ENCODE data around the gene AHRR. TPM values are rescaled to one million over a fixed set of nuclear protein-coding genes. Genes with fewer than 3 reads are reported as not detected.
A peak's percentile ranks its signal among the peaks of the same experiment; 100 is the strongest.
"Not testable (repeated sequence)": the region's sequence is repeated elsewhere in the genome, so short reads cannot be mapped to it uniquely, and the experiment has no call there.

Gene AHRR
- total RNA-seq, 1 donor from 2014 or later = 3.5 TPM

DNA sequence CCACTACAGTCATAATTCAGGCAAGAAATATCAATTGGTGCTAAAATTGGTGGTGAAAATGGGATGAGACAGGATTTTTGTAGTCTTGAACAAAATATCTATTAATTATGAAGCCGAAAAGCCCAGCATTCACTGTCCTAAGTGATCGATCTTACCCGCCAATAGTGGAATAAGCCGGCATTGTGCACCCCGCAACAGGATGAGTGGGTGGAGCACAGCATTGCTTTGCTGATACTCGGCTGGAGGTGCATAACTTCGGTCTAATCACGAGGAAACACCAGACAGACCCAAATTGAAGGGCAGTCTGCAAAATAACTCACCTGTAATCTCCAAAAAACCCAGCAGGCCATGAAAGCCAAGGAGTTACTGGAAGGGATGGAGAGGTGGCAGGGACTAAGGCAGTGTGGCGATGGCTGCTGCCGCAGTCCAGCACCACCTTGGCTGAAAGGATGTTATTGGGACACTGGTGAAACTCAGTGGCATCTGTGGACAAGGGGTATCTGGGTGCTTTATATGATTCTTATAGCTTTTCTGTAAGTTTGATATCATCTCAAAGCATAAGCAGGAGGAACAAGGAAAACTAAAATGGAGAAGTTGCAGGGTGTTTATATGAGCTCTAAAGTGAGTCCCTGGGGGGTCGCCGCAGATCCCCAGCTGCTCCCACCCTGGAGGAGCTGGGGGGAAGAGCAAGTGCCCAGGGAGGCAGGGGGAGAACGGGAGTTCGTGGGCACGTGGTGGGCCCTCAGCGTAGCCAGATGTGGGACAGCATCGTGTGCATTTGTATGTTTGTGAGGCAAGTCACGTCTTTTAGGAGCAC, 45.2 kb downstream of the AHRR start:
- DNase-seq (ENCODE audit: low spot score) = no peak

DNA sequence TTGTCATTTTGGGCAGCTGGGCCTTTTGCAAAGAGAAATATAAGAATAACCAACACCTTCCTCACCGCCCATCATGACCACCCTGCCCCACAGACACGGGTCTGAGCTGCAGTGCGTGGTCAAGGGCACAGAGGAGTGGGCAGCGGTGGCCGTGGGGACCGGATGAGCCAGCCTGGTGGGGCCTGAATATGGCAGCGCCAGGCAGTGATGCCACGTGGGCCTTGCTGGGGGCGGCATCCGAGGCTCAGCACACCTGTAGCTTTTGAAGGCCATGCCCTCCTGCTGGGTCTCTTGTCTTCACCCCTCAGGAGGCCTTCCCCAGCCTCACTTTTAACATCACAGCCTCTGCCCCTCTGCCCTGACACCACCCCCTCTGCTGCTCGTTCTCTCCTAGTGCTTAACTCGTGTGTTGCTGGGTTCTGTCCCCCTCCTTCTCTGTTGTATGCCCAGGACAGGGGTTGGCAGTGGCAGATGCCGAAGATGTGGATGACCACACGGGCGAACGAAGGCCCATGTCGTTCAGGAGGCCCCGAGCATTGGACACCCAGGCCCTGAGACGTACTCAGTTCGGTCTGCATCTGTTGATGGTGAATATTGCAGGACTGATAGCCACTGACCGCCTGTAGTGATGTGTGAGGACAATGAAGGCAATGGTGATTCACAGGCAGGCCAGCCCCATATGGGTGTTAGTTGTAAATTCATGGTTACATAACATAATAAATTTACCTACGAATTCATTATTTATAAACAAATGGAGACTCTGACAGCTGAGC, 46.0 kb downstream of the AHRR start:
- DNase-seq (ENCODE audit: low spot score) = peak; percentile 7

DNA sequence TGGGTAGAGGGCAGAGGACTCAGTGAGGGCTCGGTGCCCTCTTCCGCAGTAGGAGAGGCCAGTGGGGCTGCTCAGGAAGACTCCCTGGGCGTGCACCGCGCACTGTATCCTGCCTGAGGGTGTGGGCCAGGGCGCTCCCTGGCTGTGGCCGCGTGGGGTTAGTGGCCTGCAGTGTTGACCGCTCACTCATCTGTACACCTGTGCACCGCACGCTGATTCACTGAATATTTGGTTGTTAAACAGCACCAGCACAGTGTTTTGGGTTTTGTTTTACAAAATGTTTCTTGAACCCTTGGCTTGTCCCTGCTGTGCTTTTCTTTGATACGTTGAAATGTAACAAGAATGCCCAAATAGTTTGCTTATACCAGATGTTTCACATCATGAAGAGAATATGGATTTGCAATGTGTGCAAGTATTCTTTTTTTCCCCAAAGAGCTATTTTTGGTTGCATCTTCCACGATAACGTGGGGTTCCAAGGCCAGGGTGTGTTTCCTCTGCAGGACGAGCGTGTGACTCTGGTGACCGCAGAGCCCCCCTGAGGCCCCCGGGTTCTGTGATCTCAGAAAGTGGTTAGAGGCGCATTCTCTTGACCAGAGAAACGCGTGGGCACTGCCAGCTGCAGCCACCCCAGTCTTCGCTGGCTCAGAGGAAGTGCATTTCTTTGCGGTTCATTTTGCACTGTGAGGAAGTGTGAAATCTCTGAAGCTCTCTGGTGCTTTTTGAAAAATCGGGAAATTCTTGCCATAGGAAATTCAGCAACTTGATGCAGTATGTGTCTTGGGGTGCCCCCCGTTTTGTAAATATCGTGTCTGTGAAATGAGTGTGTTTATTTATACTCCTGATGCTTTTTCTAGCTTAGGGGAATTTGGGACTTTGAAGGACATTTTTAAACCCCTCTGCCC, 46.9 kb downstream of the AHRR start:
- DNase-seq (ENCODE audit: low spot score) = peak; percentile 13

DNA sequence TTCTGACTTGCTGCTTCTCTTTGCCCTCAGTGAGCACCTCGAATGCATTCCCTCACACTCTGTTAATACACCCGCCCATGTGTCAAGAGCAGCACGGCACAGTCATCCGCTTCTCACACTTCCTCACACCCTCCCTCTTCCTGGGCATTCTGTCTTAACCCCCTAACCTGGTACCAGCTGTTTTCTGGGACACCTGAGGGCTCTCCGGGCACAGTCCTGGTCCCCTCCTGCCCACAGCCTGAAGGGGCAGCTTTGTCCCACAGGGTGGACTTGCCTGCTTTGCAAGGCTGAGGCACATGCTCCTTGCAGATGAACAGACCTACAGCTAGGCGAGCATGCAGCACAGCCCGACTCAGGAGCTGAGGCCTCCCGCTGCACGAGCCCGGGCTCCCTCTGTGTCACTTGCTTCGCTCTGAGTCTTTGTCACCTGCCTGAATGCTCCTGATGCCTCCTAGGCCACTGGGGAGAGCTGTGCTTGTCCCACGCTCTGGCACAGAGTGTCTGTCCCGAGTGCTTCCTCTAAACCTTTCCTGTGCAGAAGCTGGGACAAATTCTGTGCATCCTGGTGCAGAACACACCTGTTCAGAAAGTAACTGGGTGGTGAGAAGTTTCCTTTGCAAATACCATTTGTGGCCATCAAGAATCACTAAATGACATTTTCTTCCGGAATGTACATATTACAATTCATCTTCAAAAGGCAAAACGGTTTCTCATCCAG, 47.8 kb downstream of the AHRR start:
- peak; percentile 9 for DNase-seq (ENCODE audit: low spot score)

DNA sequence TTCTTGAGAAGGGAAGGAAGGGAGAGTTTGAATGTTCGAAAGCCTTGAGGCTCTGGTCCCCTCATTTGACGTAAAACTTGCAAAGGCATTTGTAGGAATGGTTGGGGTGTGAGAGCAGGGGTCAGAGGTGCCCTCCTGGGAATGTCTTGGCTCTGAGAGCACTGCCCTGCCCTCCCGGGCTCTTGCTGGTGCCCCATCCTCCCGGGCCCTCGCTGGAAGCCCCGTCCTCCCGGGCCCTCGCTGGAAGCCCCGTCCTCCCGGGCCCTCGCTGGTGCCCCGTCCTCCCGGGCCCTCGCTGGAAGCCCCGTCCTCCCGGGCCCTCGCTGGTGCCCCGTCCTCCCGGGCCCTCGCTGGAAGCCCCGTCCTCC, 48.3 kb downstream of the AHRR start:
- not testable (repeated sequence) for DNase-seq (ENCODE audit: low spot score)

DNA sequence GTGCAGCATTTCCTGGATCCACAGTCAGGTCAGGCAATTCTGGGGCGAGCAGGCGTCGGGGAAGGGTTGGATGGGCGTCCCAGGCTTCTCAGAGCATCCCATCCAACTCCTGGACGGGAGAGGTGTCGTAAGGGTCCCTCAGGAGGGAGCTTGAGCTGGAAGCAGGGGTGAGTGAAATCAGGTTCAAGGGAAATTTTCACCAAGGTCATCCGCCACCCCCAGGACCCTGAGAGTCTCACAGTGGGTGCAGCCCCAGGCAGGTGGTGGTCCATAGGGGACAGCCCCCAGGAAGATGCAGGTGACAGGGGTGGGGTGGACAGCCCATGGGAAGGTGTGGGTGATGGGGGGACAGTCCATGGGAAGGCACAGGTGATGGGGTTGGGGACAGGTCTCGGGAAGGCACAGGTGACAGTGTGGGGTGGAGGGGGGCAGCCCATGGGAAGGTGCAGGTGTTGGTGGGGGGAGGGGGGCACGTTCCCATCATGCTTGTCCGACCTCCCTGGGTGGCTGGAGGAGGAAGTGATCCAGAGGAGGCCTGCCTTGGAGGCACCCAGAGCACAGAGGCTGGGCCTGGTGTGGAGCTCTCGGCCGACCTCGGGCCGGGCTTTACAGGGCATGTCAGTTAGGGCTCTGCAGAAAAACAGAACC, 48.9 kb downstream of the AHRR start:
- peak; percentile 7 for DNase-seq (ENCODE audit: low spot score)

DNA sequence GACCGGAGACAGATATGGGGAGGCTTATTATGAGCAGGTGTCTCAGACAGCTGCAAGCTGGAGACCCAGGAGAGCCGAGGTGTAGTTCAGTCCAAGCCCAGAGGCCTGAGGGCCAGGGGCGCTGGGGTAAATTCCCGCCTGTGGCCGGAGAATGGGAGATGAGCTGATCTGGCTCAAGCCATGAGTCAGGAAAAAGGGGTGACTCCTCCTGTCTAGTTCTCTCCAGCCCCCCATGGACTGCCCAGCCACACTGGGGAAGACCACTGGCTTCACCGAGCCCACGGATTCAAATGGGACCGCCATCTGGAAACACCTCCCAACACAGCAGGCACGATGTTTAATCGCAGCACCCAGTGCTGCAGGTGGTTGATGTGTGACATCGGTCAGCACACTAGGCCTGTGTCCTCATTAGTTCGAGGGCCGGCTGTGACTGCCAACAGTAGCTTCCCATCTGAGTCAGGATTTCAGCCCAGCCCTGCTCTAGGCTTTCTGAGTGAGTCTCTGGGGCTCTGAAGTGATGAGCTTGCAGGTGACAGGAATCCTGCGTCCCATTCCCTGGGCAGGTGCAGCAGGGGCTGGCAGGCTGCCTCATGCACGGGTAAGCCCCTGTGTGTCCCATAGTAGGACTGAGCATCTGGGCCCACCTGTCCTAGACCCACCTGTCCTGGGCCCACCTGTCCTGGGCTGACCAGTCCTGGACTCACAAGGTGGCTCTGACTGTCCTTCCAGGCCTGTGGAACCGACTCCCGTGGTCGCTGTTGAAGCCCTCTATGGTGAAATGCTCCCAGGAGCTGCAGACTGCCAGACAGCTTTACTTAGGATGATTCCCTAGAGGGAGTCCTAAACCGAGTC, 49.7 kb downstream of the AHRR start:
- DNase-seq (ENCODE audit: low spot score) = peak; percentile 9

DNA sequence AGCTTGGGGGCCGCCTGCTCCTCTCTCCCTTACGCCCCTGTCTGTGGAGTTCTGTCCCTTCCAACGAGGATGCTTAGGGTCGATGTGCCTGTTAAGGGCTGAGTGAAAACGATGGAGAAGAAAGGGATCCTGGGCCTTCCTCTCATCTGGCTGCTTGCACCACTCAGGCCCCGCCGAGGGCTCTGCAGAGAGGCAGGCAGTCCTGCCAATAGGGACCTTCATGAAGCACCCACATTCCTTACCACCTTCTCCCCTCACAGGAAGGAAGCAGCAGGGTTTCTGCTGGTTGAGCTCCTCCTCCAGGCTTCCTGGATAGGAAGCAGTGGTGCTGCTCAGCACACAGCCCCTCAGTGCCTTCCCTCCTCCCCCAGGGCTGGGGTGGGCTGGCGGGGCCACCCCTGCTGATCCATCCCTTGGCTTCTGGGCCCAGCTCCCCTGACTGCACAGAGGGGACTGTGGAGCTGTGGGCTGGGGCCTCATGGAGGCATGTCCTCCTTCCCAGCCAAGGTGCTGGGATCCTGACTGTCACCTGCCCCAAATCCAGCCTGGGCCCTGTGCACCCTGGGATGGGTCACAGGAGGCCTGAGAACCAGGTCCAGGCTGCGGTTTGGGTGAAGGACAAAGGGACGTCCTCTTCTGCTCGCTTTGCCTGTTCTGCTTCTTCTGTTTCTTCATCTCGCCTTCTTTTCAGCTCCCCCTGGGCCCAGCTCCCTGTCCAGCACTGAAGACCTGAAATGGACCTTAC, 50.5 kb downstream of the AHRR start:
- peak; percentile 7 for DNase-seq (ENCODE audit: low spot score)

DNA sequence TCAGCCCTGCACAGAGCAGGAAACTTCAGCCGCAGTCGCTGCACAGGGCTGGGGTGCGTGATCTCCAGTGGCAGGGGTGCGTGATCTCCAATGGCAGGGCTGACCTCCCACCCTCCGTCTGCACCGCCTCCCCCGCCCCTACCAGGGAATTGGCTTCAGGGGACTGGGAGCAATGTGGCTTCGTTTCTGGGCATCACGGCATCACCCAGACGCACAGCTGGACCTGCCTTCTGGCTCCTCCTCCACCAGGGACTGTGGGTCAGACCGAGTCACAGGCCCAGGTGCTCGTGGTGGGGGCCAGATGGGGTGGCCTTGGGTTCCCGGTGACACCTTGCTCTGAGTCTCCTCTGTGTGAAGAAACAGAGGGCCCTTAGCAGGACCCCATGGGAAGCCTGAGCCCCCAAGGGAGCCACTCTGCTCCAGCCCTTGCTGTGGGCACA, 51.1 kb downstream of the AHRR start:
- peak; percentile 9 for DNase-seq (ENCODE audit: low spot score)

DNA sequence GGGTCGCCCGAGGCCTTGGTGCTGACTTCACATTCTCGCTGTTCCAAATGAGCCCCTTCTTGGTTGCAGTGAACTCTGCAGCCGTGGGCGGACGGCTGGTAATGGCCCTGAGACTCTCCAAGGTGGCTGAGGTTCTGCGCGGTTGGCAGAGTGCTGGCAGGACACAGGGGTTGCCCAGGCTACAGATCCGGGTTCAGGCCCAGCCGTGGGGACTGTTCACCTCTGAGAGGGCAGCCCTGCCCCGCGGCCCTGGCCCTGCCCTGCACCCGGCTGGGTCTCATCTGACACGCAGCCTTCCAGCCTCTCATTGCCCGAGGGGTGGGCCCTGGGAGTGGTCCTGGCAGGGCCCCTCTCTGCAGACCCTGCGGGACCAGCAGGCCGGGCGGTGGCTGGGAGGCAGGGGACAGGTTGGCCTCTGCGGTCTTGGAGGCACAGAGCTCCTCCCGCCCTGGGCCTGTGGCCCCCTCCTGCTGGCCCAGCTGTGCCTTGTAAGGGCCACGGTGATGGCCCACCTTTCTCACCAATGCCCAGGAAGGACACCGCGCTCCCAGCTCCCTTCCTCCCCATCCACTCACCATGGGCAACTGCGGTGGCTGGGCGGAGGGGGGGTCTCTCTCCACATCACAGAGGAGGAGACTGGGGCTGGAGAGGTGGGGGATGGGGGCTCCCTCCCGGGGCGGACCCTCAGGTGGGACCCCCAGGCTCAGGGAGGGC, 51.6 kb downstream of the AHRR start:
- DNase-seq (ENCODE audit: low spot score) = peak; percentile 10

DNA sequence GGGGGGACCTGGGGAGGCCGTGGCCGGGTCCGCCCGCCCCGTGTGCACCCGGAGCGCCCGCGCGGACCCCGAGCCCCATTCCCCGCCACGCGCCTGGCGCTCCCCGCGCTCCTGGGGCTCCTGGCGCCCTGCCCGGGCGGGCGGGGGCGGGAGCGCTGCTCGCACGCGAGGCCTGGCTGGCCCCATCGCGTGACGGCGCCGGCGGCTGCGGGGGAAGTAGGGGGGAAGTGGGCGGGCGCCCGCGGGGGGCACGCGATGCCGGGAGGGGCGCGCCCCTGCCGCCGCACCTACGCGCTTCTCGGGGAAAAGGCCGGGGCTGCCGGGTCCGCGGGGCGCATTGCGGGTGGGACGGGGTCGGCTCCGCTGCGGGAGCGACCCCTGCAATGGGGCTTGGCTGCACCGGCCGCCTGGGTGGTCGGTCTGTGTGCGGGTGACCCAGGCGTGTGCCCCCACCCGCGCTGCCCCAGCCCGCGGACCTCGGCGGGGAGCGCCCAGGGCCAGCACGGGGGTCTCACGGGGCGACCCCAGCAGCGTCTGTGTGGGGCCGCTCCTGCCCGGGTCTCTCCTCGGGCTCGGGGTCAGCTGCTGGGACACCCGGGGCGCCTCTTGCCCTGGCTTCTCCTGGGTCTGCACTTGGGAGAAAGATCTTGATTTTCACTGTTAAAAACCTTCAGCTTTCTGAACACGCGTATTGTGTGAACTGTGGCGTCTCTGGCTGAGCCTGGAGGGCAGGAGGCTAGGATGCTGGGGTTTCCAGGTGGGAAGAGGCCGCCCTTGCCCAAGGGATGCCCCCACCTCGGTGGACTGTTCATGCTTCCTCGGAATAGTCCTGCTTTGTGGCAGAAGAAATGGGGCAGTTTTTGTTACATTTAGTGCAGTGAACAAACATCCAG, 52.4 kb downstream of the AHRR start:
- DNase-seq (ENCODE audit: low spot score) = peak; percentile 33

DNA sequence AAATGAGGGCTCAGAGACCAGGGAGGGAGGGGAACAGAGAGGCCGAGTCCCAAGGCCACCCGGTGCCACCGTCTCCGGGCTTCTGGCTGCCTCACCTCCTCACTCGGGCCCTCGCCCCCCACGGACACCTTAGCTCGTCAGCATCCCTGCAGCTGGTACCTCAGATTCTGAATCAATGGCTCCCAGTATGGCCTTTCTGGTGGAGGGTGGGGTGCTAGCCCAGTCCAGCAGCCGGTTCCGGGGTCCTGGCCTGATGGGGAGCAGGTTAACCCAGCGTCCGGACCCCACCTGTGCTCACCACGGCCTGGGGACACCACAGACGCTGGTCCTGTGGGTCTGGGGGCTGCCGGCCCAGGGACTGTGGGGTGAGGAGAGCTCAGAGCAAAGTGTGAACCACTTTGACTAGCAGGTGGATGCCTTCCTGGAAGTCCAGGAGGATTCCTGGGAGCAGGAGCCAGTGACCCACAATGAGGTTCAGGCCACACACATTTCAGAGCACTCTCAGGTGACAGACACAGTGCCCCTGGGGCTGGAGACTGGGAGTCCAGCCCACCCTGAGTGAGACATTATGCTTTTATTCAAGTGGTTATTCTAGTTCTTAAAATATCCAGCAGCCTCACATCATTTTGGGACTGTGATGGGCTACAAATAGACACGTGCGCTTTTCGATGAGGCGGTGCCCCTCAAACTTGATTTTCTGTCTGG, 53.3 kb downstream of the AHRR start:
- DNase-seq (ENCODE audit: low spot score) = peak; percentile 8

DNA sequence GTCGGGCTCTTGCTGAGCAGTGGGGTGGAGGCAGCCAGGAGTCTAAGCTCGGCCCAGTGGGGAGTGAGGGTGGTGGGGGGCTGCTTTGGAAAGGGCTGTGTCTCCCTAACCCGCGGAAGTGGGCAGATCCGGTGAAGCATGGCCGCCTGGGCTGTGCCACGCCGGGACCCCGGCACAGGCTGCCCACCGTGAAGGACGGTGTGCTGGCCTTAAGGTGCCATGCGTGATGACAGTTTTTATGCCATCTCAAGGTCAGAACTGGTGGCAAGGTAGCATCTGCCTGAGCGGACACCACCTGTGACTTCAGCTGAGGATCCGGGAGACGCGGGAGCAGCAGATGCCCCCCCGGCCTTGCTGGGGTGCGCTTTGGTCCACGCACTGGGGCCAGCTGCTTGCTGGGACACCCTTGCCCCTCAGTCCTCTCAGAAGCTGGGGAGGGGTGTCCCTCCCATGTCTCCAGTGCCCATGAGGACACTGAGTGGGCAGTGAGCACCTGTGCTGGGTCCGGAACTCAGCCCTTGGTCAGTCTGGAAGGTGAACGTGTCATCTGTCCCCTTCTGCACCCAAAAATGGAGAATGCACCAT, 53.9 kb downstream of the AHRR start:
- peak; percentile 8 for DNase-seq (ENCODE audit: low spot score)

DNA sequence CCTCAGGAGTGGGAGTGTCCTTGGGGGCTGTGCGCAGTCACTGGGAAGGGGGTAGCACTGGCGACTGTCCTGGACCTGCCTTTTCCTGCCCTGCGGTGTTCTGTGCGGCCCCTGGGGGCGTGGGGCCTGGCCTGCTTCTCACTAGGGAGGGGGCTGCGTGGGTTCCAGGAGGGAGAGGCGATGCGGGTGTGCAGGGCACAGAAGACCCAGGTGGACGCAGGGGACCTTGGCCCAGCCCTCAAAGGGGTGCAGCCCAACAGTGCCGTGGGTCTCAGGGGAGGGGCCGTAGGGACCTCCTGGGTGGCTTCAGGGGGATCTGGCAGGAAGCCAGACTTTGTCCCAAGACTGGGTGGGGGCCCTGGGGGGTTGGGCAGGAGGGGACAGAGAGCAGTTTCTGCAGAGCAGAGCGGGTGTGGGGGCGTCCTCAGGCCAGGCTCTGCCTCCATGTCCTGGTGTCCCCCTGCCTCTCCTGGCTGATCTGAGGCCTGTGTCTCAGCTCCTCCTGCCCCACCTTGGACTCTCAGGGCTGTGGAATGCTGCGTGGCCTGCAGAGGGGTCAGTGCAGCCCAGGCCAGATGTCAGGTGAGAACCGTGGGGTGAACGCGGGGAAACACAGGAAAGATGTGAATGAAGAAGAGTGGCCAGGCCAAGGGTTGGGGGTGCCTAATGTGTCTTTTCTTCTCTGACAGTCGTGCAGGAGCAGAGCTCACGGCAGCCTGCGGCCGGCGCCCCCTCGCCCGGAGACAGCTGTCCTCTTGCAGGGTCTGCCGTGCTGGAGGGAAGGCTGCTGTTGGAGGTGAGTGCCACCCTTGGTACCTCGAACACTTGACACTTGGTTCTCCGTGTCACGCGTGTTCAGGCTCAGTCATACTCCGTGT, 54.6 kb downstream of the AHRR start:
- peak; percentile 9 for DNase-seq (ENCODE audit: low spot score)

DNA sequence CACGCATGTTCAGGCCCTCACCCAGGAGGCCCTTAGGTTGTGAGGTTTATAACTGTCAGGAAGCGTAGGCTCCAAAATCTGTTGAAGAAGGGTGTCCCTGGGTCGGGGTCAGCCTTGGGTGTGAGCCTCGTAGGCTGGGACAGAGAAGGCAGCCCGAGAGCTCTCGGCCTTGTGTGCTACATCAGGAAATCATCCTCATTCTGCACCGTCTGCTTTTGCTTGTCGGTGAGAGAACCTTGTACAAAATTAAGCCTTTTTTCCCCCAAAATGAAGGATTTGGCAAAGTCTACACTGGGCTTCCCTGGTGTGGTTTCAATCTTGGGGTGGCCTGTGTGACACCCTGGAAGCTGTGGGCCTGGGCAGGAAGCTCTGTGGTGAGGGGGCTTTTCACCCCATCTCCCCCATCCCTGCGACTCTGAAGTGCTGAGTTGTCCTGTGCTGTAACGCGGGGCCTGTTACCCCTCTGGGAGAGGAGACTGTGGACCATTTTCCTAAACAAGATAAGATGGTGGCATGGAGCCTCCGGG, 55.3 kb downstream of the AHRR start:
- no peak for DNase-seq (ENCODE audit: low spot score)
